HG03571 (cell line): ENCODE measurements around the gene HTD2.
"Not testable (repeated sequence)": the region's sequence is repeated elsewhere in the genome, so short reads cannot be mapped to it uniquely, and the experiment has no call there.

Experiments
- ATAC-seq: cut with Tn5 transposase; IDR thresholded peaks from one replicate; pipeline ENCODE4 v1.9.1; 2021; ENCODE audit not compliant: unreplicated experiment

HTD2 gene

DNA sequence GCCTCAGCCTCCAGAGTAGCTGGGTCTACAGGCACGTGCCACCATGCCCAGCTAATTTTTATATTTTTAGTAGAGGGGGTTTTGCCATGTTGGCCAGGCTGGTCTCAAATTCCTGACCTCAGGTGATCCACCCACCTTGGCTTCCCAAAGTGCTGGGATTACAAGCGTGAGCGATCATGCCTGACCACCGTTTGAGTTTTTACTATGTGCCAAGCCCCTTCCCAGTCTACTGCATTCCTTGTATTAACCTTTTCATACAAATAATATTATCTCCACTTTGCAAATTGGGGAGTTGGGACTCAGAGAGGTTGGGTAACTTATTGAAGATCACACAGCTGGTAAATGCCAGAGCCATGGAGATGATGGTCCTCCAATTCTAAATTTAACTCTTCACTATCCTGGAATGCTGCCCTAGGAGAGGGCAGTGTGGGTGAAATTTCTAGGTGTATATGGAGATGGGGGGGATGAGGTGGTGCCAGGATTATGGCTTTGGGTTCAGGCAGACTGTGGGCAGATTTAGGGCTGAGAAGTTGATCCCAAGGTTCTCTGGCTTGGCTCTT, 25.4 kb downstream of the HTD2 start:
- ATAC-seq, result no peak

DNA sequence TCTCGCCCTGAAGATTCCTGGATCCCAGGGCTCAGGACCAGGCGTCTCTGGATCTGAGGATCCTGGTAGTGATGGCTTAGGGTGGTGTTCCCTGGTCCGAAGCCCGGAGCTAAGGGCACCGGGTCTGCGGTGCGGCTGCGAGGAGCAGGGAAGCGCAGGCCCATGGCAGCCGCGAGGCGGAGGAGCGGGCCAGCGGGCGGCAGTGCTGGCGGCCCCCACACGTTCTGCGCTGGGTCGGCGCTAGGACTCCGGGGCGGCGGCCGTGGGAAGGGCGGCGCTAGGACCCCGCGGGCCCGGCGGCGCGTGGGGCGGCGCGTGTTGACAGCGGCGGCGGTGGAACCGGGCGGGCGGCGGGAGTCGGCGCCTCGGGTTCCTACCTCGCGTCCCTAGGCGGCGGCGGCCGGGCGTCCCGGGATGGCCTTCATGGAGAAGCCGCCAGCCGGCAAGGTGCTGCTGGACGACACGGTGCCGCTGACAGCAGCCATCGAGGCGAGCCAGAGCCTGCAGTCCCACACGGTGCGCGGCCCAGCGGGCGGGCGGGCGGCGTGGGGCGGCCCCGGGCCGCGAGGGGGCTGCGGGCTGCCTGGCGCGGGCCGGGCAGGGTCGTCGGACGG, 26.4 kb downstream of the HTD2 start, which contains the start of gene PXK:
Gene PXK (plus strand): TSS at position 318 of the 614 bp plus-strand sequence. CDS start 97 bp downstream, at position 415.
- ATAC-seq, result peak; percentile 79

DNA sequence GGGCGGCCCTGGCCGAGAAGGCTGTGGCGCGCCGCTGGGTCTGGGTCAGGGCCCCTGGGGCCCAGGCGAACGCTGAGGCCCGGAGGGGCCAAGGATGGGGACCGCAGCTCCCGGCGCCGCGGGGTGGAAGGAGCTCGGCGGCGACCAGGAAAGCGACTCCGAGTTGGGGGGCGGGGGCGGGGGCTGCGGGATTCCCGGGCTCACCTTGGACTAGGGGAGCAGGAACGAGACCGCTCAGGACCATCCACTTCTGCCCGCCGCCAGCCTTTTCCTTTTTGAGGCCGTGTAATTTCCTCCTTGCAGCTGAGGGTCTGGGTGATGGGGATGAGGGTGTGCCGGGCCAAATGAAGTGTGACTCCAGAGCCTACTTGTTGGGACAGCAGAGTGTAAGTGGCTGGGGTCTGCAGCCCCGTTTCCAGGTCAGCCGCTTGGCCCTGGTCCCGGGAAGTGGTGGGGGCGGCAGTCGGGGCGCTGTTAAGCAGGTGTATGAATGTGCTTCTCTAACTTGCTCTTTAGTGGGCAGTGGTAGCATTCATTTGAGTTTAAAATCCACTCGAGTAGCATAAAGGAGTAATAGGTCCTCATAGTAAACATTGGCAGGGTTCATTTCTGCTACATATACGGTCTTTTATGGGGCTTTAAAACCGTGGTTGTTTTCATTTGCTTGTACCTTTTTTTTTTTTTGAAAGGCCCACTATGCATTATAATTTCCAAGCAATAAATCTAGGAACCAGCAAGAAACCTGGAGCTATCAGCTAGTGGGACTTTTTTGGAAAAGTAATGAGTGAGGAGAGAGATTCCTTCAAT, 27.1 kb downstream of the HTD2 start:
- ATAC-seq, result peak; percentile 40

GRCh38 chr3:58334013-58334321, 27.6 kb downstream of the HTD2 start:
- no peak for ATAC-seq

GRCh38 chr3:58334506-58334884, 28.2 kb downstream of the HTD2 start:
- ATAC-seq, result no peak

- no peak for ATAC-seq
Measured at GRCh38 chr3:58335652-58335947, 29.3 kb downstream of the HTD2 start.

DNA sequence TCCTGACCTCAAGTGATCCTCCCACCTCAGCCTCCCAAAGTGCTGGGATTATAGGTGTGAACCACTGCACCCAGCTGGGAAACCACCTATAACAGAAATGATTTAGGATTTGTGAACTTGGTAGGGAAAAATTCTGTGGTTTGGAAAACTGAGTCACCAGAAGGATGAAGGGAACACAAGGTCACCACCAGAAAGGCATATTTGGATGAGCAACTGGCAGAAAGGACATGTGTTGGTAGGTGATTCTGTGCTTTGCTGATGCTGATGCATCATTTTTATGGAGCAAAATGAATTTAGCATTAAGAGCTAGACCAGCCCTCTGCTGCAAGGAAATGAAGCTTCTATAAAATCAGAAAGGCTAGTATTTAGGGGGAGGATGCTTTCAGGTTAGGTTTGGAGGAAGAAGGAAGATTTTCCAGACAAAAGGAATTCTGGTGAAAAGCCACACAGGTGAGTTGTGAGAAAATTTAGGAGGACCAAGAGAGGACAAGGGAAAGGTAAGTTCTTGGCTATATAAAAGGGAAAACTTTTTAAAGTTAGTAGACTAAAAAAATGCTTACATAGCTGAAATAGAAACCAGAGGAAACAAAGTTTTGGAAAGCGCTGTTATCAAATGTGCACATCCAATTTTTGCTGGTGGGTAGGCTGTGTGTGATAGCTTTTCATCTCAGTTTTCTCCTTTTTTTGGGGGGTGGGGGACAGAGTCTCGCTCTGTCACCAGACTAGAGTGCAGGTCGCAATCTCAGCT, 30.0 kb downstream of the HTD2 start:
- ATAC-seq, result no peak

- no peak for ATAC-seq
Measured at GRCh38 chr3:58337190-58337589, 30.9 kb downstream of the HTD2 start.

DNA sequence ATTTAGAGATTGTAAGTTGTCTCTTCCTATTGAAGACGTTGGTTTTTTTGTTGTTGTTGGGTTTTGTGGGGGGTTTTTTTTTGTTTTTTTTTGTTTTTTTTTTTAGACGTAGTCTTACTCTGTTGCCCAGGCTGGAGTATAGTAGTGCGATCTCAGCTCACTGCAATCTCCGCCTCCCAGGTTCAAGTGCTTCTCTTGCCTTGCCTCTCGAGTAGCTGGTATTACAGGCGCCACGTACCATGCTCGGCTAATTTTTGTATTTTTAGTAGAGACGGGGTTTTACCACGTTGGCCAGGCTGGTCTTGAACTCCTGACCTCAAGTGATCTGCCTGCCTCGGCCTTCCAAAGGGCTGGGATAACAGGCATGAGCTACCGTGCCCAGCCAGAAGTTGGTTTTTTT, 32.8 kb downstream of the HTD2 start:
- ATAC-seq, result not testable (repeated sequence)

DNA sequence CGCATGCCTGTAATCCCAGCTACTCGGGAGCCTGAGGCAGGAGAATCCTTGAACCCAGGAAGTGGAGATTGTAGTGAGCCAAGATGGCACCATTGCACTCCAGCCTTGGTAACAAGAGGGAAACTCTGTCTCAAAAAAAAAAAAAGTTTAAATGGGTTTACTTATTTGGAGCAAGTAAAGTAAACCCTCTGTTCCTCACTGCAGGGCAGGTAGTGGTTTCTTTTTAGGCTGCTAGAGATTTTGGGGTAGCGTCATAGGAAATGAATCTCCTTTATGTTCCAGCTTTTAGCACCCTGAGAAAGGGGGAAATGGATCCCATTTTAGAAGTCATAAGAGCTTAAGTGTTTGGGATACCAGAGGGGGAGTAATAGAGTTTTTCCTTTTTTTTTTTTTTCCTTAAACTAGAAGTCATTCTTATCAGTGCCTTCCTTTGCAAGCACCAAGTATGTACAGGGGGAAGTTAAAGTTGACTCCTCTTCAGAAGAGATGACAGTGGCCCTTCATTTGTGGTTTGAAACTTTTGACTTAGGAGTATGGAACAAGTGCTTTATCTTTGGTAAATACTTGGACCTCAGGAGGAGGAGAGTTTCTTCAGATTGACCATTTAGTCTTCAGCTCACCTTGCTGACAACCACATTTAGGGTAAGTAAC, 34.4 kb downstream of the HTD2 start:
- ATAC-seq, result no peak

DNA sequence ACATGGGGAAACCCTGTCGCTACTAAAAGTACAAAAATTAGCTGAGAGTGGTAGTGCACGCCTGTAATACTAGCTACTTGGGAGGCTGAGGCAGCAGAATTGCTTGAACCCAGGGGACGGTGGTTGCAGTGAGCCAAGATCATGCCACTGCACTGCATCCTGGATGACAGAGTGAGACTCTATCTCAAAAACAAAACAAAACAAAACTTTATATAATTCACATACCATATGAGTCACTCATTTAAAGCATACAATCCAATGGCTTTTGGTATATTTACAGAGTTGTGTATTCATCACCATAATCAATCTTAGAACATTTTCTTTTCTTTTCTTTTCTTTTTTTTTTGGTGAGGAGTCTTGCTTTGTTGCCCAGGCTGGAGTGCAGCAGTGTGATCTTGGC, 35.1 kb downstream of the HTD2 start:
- no peak for ATAC-seq

DNA sequence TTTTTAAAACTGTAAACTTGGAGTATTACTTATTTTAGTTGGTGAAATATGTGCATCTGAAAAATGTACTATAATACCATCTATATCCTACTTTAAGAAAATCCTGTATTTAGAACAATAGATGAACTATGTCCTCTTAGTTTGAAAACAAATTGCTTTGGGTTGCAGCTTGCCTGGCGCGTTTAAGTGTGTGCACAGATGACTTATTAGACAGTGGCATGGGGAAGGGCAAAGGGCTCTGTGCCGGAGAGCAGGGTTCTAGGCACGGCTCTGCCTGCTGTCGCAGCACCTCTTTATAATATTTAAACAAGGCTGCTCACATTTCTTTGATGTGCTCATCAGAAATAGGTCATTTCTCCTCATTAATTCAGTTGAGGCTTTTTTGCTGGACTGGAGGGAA, 36.4 kb downstream of the HTD2 start:
- ATAC-seq, result no peak

GRCh38 chr3:58345457-58345856, 39.1 kb downstream of the HTD2 start:
- no peak for ATAC-seq

DNA sequence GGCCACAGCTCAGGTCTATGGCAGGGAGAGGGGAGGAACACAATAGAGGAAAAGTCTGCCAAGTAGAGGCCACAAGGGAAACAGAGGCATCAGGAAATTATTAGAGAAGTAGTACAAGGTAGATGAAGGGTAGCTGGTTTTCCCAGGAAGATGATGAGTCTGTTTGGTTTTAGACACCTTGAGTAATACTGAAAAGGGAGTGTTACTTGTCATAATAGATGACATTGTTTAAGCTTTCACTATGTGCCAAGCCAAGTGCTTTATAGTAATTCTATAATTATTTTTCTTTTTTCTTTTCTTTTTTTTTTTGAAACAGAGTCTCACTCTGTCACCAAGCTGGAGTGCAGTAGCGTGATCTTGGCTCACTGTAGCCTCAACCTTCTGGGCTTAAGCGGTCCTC, 40.0 kb downstream of the HTD2 start:
- no peak for ATAC-seq

GRCh38 chr3:58347984-58348383, 41.7 kb downstream of the HTD2 start:
- ATAC-seq, result no peak

DNA sequence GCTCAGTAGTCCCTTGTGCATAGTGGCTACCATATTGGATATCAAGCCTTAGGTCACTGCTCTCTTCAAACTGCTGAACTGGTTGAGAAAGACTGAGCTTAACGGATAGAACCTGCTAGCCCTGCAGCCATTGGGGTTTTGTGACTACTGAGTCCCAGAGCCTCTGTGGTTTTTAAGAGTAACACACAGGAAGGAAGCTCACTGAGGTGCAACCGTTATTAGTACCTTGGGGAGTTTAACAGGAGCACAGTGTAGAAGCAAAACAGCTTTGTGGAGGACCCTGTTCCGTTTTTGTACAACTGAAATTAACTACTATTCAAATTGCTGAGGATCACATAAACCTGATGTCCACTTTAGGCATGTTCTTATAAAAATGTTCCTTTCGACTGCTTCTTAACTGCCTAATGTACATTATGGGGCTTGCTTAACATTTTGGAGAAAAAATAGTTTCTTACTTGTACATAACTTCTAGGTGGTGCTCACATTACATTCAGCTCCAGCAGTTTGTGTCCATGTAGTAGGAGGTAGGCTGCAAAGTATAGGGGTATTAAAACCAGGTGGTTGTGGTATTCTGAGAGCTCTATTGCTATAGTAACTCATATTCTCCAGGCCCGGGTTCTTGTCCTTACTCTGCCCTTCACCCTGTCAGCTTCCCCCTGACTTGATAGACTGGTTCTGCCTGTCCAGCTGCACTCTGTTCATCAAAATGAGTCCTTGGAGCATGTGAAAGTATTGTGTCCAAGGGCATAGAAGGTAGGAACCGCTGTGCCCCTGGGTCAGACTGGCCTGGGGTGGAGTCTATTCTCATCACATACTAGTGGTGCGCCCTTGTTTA, 43.7 kb downstream of the HTD2 start:
- peak; percentile 91 for ATAC-seq

DNA sequence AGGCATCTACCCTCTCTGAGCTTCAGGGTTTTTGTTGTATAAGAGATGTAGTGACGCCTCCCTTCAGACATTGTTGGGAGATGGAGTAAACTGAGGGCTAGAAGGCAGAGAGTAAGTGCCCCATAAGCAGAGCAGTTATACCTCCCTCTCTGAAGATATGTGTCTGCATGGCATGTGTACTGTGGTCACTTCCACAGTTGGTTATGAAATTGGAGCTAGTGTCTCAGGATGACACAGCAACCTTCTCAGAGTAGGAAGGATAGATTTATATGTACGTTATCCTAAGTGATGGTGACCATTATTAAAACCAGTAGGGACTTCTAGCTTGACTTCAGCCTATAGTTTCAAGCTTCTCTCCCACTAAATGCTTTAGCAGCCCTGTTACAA, 44.3 kb downstream of the HTD2 start:
- ATAC-seq, result no peak

DNA sequence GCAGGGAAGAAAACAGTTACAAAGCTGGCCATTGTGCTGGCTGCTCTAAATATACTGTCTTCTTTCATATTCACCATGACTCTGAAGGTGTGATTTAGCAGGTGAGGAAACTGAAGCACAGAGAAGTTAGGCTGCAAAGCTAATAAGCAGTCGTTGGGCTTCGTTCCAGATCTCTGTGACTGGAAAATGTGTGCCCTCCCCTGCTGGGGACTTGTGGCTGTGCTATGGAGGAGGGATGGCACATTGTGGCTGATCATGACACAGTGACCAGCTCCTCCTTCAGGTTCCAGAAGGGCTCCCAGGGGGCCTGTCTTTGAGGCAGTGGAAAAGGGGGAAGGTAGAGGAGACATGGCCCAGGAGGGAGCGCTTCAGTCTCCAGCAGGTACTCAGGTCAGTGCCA, 45.6 kb downstream of the HTD2 start:
- ATAC-seq, result no peak

DNA sequence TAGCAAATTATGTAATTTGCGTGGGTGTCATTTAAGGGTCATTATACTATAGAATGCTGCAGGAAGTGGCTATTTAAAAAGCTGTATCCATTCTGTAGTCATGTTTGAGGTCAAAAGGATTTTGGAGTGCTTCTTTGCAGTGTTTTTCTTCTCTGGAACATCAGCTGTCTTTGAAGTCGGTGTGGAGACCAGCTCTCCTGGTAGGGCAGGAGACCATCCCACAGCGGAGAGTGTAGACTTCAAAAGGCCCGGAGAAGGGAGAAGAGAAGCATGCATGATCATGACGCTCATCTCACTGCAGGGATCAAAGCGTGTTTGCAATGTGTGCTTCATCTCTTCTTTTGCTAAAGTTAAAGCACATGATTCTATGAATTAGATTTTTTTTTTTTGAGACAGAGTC, 46.3 kb downstream of the HTD2 start:
- ATAC-seq, result no peak

DNA sequence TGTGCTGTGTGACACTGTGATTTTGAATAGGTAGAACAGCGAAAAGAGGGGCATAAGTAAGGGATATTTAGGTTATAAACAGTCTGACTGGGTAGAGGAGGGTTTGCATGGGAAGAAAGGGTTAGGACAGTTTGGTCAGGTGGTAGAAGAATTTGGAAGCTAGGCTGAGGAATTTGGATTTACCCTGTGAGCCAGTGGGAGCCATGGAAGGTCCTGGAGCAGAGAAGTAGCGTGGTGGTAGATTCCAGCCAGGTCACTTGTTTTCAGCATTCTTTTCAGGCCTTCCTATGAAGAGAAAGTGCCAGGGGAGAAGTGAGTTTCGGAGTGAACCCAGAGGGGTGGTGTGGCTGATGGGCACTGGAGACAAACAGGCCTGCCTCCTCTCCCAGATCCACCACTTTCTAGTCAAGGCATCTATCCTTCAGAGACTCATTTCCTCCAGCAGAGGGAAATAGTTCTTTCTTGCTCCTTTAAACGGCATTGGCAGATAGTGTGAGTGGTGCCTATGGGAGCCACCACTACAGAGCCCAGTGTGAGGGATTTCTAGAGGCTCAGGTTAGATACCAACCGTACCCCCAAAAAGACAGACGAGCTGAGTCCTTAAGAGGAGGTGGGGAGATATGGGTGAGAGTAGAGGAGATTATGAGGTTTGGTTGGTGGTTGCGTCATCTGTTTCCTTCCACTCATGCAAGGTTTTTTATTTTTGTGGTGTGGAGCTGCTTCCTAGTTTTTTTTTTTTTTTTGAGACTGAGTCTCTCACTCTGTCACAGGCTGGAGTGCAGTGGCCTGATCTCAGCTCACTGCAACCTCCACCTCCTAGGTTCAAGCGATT, 47.6 kb downstream of the HTD2 start:
- ATAC-seq, result no peak
